HG02678 (cell line): ENCODE measurements around the gene NDNF.

Experiments
- ATAC-seq: cut with Tn5 transposase; IDR thresholded peaks from one replicate; pipeline ENCODE4 v1.9.1; 2021; ENCODE audit warnings: mild to moderate bottlenecking, moderate library complexity; ENCODE audit not compliant: unreplicated experiment

NDNF gene

GRCh38 chr4:121072224-121073003 is at the start of gene NDNF:
NDNF (minus strand) TSS chr4:121072535; CDS start chr4:121045837, 26,698 bp downstream.
- peak; percentile 55 for ATAC-seq

- no peak for ATAC-seq
Measured at GRCh38 chr4:121119715-121120114, 47.4 kb upstream of the NDNF start.

- no peak for ATAC-seq
Measured at GRCh38 chr4:121118344-121118743, 46.0 kb upstream of the NDNF start.

- no peak for ATAC-seq
Measured at GRCh38 chr4:121114756-121115155, 42.4 kb upstream of the NDNF start.

GRCh38 chr4:121112530-121112929 is 40.2 kb upstream of the NDNF start:
- ATAC-seq = no peak

GRCh38 chr4:121108557-121108956 is 36.2 kb upstream of the NDNF start:
- no peak for ATAC-seq

GRCh38 chr4:121107507-121107906 is 35.2 kb upstream of the NDNF start:
- ATAC-seq = no peak

GRCh38 chr4:121100093-121100775 is 27.9 kb upstream of the NDNF start:
- no peak for ATAC-seq

GRCh38 chr4:121098266-121098665 is 25.9 kb upstream of the NDNF start:
- no peak for ATAC-seq

- no peak for ATAC-seq
Measured at GRCh38 chr4:121096629-121097028, 24.3 kb upstream of the NDNF start.

GRCh38 chr4:121096191-121096590 is 23.9 kb upstream of the NDNF start:
- no peak for ATAC-seq

- no peak for ATAC-seq
Measured at GRCh38 chr4:121094297-121094966, 22.1 kb upstream of the NDNF start.

GRCh38 chr4:121093261-121093660 is 20.9 kb upstream of the NDNF start:
- ATAC-seq = no peak

- ATAC-seq = no peak
Measured at GRCh38 chr4:121091941-121092340, 19.6 kb upstream of the NDNF start.

GRCh38 chr4:121088867-121089266 is 16.5 kb upstream of the NDNF start:
- no peak for ATAC-seq

GRCh38 chr4:121079376-121079775 is 7.0 kb upstream of the NDNF start:
- ATAC-seq = no peak

- ATAC-seq = no peak
Measured at GRCh38 chr4:121077496-121077895, 5.2 kb upstream of the NDNF start.

GRCh38 chr4:121076416-121076815 is 4.1 kb upstream of the NDNF start:
- ATAC-seq = no peak

- ATAC-seq = no peak
Measured at GRCh38 chr4:121073672-121074381, 1.5 kb upstream of the NDNF start.

GRCh38 chr4:121073004-121073435 is 685 bp upstream of the NDNF start:
- ATAC-seq = peak; percentile 20

GRCh38 chr4:121071640-121072223 is 603 bp downstream of the NDNF start:
- ATAC-seq = no peak
